Glutamatergic neuron (in vitro differentiated cells): ENCODE measurements around the gene WDR41. TPM values are rescaled to one million over a fixed set of nuclear protein-coding genes. Genes with fewer than 3 reads are reported as not detected.
A peak's percentile ranks its signal among the peaks of the same experiment; 100 is the strongest.

Experiments used
- DNase-seq: peaks from one replicate; pipeline ENCODE4 v3.0.0; 2022
- H3K27ac Mint-ChIP-seq: one replicate; pipeline ENCODE4 v1.8.0; 2020; ENCODE audit warnings: mild to moderate bottlenecking, mixed read lengths, inconsistent platforms; ENCODE audit not compliant: unreplicated experiment
- H3K27me3 Mint-ChIP-seq: one replicate; pipeline ENCODE4 v1.8.0; 2020; ENCODE audit warnings: mild to moderate bottlenecking, moderate library complexity, mixed read lengths, inconsistent platforms; ENCODE audit not compliant: unreplicated experiment
- H3K36me3 Mint-ChIP-seq: one replicate; pipeline ENCODE4 v1.8.0; 2020; ENCODE audit warnings: mild to moderate bottlenecking, mixed read lengths, inconsistent platforms; ENCODE audit not compliant: unreplicated experiment
- H3K4me1 Mint-ChIP-seq: one replicate; pipeline ENCODE4 v1.8.0; 2020; ENCODE audit warnings: mild to moderate bottlenecking, low read depth, mixed read lengths, inconsistent platforms; ENCODE audit not compliant: unreplicated experiment
- H3K4me3 Mint-ChIP-seq: one replicate; pipeline ENCODE4 v1.8.0; 2020; ENCODE audit warnings: mild to moderate bottlenecking, mixed read lengths, inconsistent platforms; ENCODE audit not compliant: unreplicated experiment
- H3K9me3 Mint-ChIP-seq: one replicate; pipeline ENCODE4 v1.8.0; 2020; ENCODE audit warnings: mild to moderate bottlenecking, moderate library complexity, mixed read lengths, inconsistent platforms; ENCODE audit not compliant: unreplicated experiment
- total RNA-seq: library from RNA; stranded (reverse); fragmentation: NEBNext Ultra II Directional; extraction: Animal tissue kit (Norgen Biotek cat#: 25700); gene quantifications from one replicate; pipeline ENCODE4 v1.2.1, GENCODE V29; 2021; ENCODE audit not compliant: unreplicated experiment
- TF ChIP-seq, protein P1 (sequence below): fragments of 200-600 bp; sonication (generic); IDR thresholded peaks from one replicate; pipeline ENCODE4 v1.5.0; 2021; ENCODE audit not compliant: partially characterized antibody, unreplicated experiment

Gene WDR41
- total RNA-seq, 1 donor from 2014 or later, result 49.3 TPM

DNA sequence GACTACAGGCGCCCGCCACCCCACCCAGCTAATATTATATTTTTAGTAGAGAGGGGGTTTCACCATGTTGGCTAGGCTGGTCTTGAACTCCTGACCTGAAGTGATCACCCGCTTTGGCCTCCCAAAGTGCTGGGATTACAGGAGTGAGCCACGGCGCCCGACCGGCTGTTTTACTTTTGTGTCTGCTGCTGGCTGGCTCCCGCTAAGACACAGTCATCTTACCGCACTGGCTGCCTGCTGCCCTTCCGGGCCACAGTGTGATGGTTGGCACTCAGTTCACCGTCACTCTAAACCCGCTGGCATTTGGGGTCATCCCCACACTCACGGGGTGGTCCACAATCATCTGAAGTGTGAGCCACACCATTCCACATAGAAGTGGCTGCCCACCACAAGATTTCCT, 93.7 kb downstream of the WDR41 start:
- H3K9me3 Mint-ChIP-seq, result peaks cover 3% of the 10 kb centered on the region
- H3K4me3 Mint-ChIP-seq, result no peak overlapping the region
- TF ChIP-seq, protein P1, sequence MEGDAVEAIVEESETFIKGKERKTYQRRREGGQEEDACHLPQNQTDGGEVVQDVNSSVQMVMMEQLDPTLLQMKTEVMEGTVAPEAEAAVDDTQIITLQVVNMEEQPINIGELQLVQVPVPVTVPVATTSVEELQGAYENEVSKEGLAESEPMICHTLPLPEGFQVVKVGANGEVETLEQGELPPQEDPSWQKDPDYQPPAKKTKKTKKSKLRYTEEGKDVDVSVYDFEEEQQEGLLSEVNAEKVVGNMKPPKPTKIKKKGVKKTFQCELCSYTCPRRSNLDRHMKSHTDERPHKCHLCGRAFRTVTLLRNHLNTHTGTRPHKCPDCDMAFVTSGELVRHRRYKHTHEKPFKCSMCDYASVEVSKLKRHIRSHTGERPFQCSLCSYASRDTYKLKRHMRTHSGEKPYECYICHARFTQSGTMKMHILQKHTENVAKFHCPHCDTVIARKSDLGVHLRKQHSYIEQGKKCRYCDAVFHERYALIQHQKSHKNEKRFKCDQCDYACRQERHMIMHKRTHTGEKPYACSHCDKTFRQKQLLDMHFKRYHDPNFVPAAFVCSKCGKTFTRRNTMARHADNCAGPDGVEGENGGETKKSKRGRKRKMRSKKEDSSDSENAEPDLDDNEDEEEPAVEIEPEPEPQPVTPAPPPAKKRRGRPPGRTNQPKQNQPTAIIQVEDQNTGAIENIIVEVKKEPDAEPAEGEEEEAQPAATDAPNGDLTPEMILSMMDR, result no peak
- H3K4me1 Mint-ChIP-seq, result peaks cover 23% of the 10 kb centered on the region
- DNase-seq, result no peak
- no peaks in the 10 kb centered on the region for H3K36me3 Mint-ChIP-seq
- H3K27me3 Mint-ChIP-seq, result peaks cover 2% of the 10 kb centered on the region
- H3K27ac Mint-ChIP-seq, result peak overlapping the region; percentile 66

DNA sequence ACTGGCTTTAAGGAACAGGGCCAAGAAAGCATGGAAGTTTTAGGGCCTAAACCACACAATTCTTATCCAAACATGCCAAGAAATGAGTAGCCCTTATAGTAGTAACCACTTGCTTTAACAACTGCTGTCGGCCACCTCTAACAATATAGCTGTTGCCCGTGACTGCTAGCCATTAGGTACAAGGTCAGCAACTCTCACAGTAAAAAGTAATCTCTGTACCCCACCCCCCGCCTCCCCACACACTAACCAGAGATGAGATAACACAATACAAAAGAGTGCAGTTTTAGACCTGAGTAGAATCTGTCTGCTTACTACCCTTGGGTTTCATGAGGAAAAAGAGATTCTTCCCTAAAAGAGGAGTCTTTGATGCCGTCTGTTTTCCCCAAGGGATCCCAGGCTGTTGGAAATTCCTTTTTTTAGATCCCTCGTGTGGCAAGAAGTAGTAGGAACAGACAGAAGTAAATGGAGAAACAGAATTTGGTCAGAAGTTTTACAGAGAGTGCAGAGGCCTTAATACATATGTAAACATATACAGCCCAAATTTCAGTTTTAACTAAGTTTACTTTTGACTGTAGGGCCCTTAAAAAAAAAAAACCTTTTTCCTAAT, 94.3 kb downstream of the WDR41 start:
- Mint-ChIP-seq H3K4me3 (no peak overlapping the region), H3K27me3 (peaks cover 2% of the 10 kb centered on the region), H3K9me3 (peaks cover 3% of the 10 kb centered on the region), H3K36me3 (no peaks in the 10 kb centered on the region), H3K27ac (peak overlapping the region; percentile 87), H3K4me1 (peaks cover 24% of the 10 kb centered on the region)
- DNase-seq, result no peak
- TF ChIP-seq, protein P1, result no peak

DNA sequence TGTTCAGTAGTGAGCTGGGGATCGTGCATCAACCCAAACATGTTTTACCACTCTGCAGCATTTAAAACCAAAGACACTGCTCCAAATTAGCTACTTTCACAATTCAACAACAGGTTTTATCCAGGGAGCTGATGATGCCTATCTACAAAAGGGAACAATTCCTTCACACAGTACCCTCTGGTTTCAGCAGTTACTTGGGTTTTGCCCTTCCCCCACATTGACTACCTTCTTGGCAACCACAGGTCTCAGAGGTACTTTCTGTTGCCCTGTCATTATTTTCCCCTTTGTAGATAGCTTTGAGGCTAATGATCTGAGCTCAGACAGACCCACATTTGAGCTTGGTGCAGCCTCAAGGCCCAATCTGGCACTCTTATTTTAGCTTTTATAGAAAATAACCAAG, 96.1 kb downstream of the WDR41 start:
- H3K36me3 Mint-ChIP-seq, result no peaks in the 10 kb centered on the region
- DNase-seq, result no peak
- H3K27me3 Mint-ChIP-seq, result peaks cover 2% of the 10 kb centered on the region
- TF ChIP-seq, protein P1, result no peak
- H3K4me3 Mint-ChIP-seq, result peak overlapping the region; percentile 71
- H3K9me3 Mint-ChIP-seq, result peaks cover 3% of the 10 kb centered on the region
- H3K27ac Mint-ChIP-seq, result peak overlapping the region; percentile 89
- H3K4me1 Mint-ChIP-seq, result peaks cover 27% of the 10 kb centered on the region

DNA sequence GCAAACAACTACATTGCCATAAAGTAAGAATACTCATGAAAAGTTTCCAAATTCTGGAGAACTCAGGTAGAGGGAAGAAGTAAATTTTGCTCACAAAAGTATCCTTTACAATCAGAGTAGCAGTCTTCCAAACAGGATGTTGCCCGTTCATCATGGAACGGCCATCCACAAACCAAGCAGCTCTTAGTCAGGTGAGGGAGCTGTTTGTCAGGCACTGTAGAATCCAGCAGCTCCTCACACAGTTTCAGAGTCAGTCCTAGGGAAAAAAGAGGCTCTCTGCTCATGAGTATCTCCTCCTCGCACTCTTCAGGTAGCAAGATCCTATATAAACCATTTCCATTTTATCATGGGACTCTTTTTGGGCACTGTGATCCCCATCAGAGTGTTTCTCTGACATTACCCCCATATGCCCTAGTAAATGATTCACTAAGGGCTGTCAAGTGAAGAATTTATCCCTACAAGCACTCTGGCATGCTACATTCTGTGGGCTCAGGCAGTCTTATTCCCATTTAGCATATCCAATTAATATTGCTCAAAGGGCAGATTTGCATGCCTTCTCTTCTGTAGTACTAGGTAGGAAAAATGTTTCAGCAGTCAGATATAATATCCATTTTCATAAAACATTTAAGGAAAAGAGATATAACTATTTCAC, 97.9 kb downstream of the WDR41 start:
- H3K27me3 Mint-ChIP-seq, result peaks cover 2% of the 10 kb centered on the region
- no peak for DNase-seq
- peaks cover 27% of the 10 kb centered on the region for H3K4me1 Mint-ChIP-seq
- H3K4me3 Mint-ChIP-seq, result no peak overlapping the region
- H3K36me3 Mint-ChIP-seq, result no peaks in the 10 kb centered on the region
- no peak overlapping the region for H3K27ac Mint-ChIP-seq
- TF ChIP-seq, protein P1, result no peak
- peaks cover 3% of the 10 kb centered on the region for H3K9me3 Mint-ChIP-seq

DNA sequence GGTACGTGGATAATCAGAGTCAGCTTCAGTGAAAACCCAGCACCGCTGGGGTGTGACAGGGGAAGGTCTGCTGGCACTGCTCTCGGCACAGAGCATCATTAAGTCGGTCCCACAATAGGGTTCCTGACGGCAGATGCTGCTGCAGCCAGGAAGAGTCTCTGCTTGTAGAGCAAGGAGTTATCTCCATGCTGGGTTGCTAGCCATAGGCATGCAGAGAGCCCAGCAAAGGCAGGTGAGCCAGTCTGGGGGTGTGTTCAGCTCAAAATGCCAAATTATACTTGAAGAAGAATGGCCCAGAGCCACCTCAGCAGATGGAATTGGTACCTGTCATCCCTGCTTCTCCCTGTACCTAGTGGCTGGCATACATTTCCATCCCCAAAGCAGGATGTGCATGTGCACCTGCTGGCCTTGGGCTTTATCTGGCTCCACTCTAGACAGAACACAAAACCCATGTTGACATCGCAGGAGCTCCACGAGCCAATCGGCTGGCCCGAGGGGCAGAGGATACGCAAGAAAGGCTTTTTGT, 100.8 kb downstream of the WDR41 start:
- no peaks in the 10 kb centered on the region for H3K27me3 Mint-ChIP-seq
- H3K4me1 Mint-ChIP-seq, result peaks cover 10% of the 10 kb centered on the region
- TF ChIP-seq, protein P1, result no peak
- peaks cover 3% of the 10 kb centered on the region for H3K9me3 Mint-ChIP-seq
- no peak overlapping the region for H3K4me3 Mint-ChIP-seq
- DNase-seq, result no peak
- H3K36me3 Mint-ChIP-seq, result no peaks in the 10 kb centered on the region
- no peak overlapping the region for H3K27ac Mint-ChIP-seq
